ENCODE data around the gene ANKRD53.

Gene ANKRD53

GRCh38 chr2:70943205-70943871 is 35.1 kb upstream of the ANKRD53 start:
- DNase-seq, result no peak

DNA sequence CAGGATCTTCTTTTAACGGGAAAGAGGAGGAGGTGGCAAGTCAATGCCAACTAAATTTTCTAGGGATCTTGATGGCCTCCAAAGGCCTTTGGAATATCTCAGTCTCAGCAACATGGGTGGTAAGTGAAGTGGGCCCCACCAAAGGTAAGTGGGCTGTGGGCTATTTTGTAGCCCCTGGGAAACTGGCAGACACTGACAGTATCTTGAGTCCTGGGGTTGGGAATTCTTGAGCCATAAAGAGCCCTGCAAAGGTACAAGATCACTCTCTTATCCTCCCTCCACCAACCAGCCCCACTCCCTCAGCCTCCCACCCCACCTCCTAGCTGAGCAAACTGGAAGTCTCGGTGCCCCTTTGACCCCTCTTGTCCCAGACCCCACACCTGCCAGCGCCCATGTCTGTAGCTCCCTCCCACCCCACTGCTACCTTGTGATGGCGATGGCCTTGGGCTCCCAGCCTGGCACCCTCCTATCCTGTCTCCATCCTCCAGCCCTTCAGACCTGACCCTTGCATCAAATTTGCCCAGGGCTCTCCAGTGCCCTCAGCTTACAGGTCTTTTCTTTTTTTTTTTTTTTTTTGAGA is 34.2 kb upstream of the ANKRD53 start:
- no peak for DNase-seq

DNA sequence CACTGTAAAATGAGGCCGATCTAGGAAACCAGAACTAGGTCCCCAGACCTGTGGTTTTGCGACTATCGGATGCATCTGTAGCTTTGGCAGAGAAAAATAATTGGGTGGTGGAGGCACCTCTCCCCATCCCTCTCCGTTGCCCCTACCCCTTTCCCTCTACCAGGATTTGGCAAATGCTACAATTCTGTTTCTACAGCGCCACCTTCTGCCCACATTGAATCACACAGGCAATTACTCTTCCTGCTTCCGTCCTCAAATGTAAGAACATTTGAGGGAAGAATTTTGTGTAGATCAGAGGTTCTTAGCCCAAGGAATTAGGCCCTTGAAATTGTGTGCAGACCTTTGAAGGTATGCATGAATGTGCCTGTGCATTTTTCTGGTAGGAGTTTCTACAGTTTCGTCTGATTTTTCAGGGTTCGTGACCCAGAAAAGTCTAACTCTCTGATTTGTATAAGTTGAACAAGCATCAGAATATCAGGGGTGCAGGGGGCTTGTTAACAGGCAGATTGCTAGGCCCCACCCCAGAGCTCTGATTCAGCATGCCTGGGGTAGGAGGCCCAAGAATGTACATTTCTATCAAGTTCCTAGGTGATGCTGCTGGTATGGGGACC is 31.5 kb upstream of the ANKRD53 start:
- no peak for DNase-seq

DNA sequence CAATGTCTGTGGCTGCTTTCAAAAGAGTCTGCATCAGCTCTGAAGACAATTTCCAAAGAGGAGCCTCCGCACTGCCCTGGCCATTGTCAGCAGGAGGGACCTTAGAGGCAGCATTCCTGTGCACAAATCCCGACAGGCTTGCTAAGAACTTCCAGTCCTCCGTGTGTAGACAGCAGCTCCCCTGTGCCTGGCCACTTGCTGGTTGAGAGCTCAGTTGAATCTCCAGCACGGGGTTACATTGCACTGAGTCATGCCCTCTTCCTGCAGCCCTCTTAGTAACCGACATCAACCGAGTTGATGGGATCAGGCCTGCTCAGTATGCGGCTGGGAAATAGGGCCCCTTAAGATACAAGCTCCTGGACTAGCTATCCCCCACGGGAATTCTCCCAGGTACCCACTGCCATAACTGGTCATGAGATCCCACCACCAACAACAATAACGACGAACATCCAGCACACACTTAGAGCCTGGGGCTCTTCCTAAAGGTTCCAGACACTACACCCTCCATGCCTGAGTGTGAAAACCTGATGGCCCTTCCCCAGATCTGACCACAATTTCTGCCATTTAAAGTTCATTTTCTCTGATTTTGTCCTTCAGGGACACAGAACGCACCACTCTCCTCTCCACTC is 30.8 kb upstream of the ANKRD53 start:
- DNase-seq, result no peak

DNA sequence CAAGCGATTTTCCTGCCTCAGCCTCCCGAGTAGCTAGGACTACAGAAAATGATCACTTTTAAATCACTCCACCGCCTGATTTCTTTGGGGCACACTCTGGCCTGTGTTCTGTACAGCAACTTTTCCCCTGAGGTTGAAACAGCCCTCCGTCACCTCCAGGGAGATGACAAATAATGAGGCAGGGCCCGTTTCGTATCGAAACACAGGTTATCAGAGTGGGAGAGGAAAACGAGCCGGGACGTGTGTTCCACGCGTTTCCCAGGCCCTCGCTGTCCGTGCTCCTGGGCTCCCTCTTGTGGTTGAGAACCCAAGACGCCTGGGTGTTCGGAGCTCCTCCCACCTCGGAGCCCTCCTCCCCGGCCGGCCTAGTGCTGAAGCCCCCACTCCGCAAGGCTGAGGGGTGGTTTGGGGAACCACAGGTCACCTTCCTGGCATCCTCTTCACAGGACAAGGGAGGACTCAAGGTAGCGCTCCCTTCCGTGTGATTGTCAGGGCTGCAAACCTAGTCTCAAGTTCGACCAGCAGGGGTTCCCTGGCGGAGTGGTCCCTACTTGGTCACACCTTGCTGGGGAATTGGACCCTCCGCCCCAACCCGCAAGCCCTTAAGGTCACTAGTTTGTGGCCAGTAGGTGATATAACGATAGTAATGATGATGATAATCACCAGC is 30.0 kb upstream of the ANKRD53 start:
- DNase-seq, result no peak

DNA sequence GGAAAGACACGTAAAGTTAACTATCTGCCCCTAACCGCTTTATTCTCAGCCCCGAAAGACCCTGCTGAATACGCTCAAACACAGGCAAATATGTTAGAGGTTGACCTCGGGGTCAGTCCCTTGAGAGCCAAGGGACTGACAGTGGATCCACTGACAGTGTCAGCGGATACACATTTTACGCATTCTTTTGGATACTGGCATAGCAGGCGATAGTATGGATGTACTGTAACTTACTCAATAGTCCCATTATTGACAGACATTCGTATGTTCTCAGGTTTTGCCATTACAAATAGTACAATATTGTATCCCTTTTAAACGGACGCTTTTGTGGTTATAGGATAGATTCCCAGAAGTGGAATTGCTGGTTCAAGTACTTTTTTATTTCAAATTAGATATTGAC is 29.3 kb upstream of the ANKRD53 start:
- no peak for DNase-seq

- DNase-seq, result no peak
Measured at GRCh38 chr2:70954886-70955285, 23.5 kb upstream of the ANKRD53 start.

DNA sequence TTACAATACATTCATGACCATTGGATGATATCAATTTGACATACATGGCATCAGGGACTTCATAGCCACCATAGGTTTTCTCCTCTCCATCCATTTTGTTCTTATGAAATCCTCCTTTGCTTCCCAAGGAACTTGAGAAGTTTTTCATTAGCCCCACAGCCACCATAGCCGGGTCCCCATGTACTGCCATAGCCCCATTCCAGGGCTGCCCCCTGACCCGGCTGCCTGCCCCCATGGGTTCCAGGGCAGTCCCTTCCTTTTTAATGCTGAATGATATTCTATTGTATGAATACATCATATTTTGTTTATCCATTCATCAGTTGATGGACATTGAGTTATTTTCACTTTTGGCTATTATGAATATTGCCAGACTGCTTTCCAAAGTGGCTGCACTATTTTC is 22.3 kb upstream of the ANKRD53 start:
- no peak for DNase-seq

DNA sequence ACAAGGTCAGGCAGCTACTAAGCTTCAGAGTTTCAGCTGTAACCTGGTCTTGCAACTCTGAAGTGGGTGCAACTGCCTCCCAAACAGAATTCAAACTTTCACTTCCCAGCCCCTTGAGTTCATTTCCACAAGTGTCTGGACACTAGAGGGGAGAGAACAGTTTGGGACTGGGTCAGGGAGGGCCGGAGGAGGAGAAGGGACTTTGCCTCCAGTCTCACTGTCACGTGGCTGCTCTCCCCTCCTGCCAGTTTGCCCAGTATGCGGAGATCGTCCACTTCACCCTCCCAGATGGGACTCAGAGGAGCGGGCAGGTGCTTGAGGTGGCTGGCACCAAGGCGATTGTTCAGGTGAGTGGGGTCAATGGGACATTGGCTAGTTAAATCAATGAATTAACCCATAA is 20.6 kb upstream of the ANKRD53 start:
- no peak for DNase-seq

DNA sequence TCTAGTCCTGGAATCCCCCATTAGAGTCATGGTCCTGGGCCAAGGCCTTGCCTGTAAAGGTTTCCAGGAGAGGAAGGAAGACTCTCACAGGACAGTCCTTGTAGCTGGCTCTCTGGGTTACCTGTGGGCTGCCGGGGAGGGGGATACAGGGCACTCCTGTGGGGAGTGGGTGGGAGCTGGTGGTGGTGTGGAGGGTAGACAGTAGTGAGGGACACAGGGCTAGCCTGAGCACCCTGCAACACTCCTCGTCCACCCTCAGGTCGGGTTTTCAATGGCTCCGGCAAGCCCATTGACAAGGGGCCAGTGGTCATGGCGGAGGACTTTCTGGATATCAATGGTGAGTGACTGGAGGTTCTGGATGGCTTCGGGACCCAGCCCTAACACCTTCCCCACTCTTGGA is 19.7 kb upstream of the ANKRD53 start:
- no peak for DNase-seq

GRCh38 chr2:70959271-70959761 is 19.1 kb upstream of the ANKRD53 start:
- DNase-seq, result no peak

GRCh38 chr2:70959851-70960832 is 18.3 kb upstream of the ANKRD53 start:
- no peak for DNase-seq

- DNase-seq, result no peak
Measured at GRCh38 chr2:70960833-70961647, 17.4 kb upstream of the ANKRD53 start.

DNA sequence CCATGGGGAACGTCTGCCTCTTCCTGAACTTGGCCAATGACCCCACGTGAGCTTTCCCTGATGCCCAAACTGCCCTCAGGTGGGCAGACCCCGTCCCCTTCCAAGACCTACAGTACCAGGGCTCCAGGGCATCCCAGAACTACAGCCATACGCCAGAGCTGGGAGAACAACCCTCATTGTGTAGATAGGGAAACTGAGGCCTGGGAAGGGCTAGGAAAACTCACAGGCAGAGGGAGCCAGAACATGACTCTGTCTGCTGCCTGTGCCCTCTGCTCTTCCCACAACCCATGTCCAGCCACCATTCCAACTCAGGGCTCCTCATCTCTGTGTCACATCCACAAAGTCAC is 16.8 kb upstream of the ANKRD53 start:
- DNase-seq, result no peak

- DNase-seq, result no peak
Measured at GRCh38 chr2:70962211-70962884, 16.1 kb upstream of the ANKRD53 start.

DNA sequence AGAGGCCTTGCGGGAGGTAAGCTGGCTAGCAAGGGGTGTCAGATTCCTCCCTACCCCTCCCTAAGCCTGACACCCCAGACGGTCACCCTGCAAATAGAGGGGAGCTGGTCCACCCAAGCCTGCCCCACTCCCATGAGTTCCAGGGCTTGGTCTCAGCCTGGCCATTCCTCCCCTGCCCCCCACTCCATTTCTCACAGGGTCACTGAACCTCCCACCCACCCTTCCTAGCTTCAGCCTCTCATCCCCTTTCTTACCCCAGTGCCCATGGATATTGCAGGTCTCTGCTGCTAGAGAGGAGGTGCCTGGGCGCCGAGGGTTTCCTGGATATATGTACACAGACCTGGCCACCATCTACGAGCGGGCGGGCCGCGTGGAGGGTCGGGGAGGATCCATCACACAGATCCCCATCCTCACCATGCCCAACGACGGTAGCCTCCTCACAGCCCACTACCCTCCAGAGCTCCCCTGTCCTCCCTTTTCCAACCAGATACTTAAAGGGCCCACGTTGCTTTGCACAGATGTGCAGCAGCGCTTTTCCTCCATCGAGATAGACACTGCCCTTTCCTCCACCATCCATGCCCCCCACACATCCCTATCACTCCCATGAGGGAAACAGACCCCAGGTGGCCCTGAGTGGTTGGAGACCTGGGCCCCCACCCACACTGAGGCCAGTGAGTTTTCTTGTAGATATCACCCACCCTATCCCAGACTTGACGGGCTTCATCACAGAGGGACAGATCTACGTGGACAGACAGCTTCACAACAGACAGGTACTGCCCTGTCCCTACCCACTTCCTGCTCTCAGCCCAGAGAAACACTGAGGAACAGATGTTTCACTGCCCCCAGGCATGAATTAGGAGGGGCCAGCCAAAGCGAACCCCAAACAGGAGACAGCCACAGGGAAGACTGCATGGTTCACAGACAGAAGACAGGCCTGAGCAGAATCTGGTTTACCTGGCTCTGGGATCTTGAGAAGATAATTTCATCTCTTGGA is 15.2 kb upstream of the ANKRD53 start:
- no peak for DNase-seq

DNA sequence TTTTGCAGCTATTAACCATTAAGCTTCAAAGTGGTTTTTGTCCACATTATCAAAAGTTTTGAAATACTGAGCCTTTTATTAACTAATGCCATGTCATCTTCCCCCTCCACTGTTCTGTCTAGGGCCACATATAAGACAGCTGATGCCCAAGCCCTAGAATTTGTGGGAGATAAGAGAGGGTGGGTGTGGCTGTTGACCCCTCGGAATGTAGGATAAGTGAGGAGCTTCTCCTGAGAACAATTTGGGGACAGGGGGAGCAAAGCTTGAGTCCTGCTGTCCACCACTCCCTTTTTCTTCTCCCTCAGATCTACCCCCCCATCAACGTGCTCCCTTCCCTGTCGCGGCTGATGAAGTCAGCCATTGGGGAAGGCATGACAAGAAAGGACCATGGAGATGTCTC is 14.3 kb upstream of the ANKRD53 start:
- no peak for DNase-seq

GRCh38 chr2:70964596-70965386 is 13.6 kb upstream of the ANKRD53 start:
- no peak for DNase-seq

DNA sequence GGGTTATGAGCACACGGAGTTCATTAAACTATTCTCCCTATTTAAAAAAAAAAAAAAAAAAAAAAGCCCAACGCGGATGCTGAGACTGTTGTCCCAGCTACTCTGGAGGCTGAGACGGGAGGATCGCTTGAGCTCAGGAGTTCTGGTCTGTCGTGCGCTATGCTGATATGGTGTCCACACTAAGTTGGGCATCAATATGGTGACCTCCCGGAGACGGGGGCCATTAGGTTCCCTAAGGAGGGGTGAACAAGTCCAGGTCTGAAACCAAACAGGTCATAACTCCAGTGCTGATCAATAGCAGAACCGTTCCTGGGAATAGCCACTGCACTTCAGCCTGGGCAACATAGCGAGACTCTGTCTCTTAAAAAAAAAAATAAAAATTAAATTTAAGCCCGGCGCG is 12.9 kb upstream of the ANKRD53 start:
- DNase-seq, result no peak
